ENCODE measurements around the gene SLC7A8.

GRCh38 chr14:23159532-23159931 is 23.9 kb downstream of the SLC7A8 start:
- no peak for TF ChIP-seq SUZ12 (IDR thresholded peaks at IDR 0.05; ENCODE audit: extremely low read depth, insufficient read depth, insufficient read length)
- no peak for TF ChIP-seq YY1 (IDR thresholded peaks at IDR 0.05; ENCODE audit: insufficient read depth, insufficient read length)
- no peak for TF ChIP-seq ZNF274 (IDR thresholded peaks at IDR 0.05; ENCODE audit: low read depth, low read length)

Measured in NT2/D1 (cell line).